ENCODE data around the gene BAIAP3.

DNA sequence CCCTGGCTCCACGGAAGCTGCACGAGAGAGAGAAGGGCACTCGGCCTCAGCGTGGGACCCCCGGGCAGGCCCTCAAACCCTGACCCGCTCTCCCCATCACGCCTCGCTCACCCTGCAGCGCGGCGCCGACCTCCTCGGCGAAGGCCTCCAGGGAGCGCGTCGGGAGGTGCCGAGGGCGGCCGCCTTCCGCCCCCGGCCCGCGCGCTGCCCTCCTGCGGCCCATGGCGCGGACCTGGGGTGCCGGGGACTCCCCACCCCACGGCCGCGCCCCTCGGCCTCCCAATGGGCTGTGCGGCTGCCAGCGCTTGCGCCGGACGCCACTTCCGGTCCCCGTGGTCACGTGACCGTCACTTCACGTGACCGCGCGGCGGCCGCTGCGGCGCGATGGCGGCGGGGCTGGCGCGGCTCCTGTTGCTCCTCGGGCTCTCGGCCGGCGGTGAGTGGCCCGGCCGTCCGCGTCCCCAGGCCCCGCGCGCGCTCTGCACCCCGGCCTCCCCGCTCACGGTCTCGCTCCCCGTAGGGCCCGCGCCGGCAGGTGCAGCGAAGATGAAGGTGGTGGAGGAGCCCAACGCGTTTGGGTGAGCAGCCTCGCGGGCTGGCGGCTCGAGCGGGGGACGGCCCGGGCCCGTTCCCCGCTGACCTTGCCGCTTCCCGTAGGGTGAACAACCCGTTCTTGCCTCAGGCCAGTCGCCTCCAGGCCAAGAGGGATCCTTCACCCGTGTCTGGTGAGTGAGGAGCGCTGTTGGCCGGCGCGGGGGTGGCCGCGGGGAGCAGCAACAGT, 18.3 kb downstream of the BAIAP3 start, which contains the start of the genes GNPTG and TSR3:
- TF ChIP-seq ZNF274 (IDR thresholded peaks at IDR 0.05; ENCODE audit: low read depth, low read length) (no peak), SUZ12 (IDR thresholded peaks at IDR 0.05; ENCODE audit: extremely low read depth, insufficient read depth, insufficient read length) (no peak)
